ENCODE data around the gene PHAF1.

DNA sequence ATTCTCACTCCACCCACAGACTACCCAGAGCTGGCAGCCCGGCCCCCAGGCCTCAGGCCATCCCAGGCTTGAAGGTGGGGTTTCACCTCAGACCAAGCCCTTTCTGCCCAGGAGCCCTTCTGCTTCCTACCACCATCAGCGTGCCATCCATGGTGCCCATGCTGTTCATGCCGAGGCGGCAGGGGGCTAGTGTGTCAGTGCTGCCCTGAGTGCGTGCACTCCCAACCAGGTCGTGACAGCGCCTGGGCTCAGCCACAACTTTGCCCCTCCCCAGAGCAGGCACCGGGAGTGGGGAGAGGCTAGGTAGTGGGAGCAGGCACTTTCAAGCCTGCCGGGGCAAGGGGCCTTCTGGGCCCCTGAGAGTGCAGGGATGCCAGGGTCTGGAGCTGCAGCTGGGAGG lies 32.6 kb downstream of the PHAF1 start:
- TF ChIP-seq, protein P1, sequence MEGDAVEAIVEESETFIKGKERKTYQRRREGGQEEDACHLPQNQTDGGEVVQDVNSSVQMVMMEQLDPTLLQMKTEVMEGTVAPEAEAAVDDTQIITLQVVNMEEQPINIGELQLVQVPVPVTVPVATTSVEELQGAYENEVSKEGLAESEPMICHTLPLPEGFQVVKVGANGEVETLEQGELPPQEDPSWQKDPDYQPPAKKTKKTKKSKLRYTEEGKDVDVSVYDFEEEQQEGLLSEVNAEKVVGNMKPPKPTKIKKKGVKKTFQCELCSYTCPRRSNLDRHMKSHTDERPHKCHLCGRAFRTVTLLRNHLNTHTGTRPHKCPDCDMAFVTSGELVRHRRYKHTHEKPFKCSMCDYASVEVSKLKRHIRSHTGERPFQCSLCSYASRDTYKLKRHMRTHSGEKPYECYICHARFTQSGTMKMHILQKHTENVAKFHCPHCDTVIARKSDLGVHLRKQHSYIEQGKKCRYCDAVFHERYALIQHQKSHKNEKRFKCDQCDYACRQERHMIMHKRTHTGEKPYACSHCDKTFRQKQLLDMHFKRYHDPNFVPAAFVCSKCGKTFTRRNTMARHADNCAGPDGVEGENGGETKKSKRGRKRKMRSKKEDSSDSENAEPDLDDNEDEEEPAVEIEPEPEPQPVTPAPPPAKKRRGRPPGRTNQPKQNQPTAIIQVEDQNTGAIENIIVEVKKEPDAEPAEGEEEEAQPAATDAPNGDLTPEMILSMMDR (IDR thresholded peaks at IDR 0.05): no peak
- no peak for TF ChIP-seq POLR2A (IDR thresholded peaks at IDR 0.05)

Measured in esophagus squamous epithelium (tissue), 4 donors.